ENCODE measurements around the gene APEX2. TPM values are rescaled to one million over a fixed set of nuclear protein-coding genes. Genes with fewer than 3 reads are reported as not detected.
"Not testable (repeated sequence)": the region's sequence is repeated elsewhere in the genome, so short reads cannot be mapped to it uniquely, and the experiment has no call there.

The APEX2 gene
- total RNA-seq, 1 experiment from 2014 or later, result 19.2 TPM

DNA sequence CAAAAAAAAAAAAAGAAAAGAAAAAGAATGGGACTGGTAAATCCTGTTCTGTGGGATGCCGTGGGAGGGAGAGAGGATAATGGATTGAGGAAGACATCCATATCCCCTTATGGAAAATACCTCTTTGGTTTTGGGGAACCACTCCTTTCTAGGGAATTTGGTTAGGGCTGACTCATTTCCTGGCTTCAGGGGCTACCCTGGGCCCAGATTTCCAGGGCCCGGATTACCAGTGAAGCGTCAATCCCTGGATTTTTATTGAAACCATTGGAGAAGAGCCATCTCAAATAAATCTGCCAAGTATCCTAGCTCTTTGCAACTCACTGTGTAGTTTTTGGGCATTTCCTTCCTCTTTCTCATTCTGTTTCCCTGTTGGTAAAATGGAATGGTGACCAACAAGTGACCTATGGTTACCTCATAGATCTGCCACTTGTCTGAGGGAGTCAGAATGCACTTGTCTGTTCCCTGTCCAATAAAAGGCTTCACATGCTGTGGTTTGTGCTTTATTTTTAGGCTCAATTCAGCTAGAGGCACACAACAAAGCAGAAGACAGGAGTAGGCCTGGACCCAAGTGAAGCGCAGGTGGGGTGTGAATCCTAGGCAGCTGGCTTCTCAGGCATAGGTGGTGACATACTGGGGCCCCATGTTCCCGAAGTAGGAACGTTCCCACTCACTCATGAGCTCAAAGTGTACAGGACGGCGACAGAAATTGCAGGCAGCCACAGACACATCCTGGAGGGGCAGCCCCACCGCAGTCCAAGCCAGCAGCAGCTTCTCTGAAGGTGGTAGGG, 8.6 kb downstream of the APEX2 start:
- DNase-seq (ENCODE audit: low spot score), result peak; percentile 83

- DNase-seq (ENCODE audit: low spot score), result no peak
Measured at GRCh38 chrX:55011294-55011693, 11.1 kb downstream of the APEX2 start.

DNA sequence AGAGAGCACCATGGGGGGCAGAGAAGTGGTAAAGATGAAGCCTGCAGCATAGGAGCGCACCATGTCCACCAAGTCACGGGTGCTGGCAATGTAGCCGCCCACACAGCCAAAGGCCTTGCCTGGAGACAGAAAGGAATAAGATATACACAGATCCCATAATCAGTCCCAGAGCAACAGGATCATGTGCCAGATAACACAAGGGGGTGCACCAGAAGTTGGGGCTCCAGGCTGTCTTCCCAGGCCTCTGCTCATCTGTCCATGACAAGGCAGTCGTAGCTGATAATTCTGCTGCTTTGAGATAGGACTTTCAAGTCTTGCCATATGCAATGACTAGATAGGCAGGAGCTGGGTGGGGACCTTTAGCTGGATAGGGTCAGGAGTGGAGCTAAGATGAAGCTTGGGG, 14.7 kb downstream of the APEX2 start:
- DNase-seq (ENCODE audit: low spot score), result no peak

DNA sequence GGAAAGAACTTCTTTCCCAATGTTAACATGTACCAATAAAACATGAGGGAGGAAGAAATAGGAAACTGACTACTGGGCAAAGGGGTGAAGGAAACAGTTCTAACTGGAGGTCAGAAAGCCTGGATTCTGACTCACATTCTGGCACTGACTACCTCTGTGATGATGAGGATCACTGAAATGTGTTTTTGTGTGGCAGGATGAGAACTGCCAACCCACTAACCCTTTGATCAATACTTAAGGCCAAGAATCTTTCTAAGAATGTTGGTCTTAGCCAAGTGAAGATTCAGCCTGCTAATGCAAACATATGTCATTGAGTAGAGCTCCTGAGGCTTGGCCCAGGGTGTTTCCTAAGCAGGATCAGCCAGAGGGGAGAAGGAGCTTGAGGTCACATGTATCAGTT, 26.0 kb downstream of the APEX2 start:
- no peak for DNase-seq (ENCODE audit: low spot score)

GRCh38 chrX:55026840-55027239, 26.7 kb downstream of the APEX2 start:
- no peak for DNase-seq (ENCODE audit: low spot score)

GRCh38 chrX:55028040-55028439, 27.9 kb downstream of the APEX2 start:
- no peak for DNase-seq (ENCODE audit: low spot score)

GRCh38 chrX:55028611-55029010, 28.4 kb downstream of the APEX2 start:
- DNase-seq (ENCODE audit: low spot score), result no peak

- DNase-seq (ENCODE audit: low spot score), result no peak
Measured at GRCh38 chrX:55029291-55029690, 29.1 kb downstream of the APEX2 start.

DNA sequence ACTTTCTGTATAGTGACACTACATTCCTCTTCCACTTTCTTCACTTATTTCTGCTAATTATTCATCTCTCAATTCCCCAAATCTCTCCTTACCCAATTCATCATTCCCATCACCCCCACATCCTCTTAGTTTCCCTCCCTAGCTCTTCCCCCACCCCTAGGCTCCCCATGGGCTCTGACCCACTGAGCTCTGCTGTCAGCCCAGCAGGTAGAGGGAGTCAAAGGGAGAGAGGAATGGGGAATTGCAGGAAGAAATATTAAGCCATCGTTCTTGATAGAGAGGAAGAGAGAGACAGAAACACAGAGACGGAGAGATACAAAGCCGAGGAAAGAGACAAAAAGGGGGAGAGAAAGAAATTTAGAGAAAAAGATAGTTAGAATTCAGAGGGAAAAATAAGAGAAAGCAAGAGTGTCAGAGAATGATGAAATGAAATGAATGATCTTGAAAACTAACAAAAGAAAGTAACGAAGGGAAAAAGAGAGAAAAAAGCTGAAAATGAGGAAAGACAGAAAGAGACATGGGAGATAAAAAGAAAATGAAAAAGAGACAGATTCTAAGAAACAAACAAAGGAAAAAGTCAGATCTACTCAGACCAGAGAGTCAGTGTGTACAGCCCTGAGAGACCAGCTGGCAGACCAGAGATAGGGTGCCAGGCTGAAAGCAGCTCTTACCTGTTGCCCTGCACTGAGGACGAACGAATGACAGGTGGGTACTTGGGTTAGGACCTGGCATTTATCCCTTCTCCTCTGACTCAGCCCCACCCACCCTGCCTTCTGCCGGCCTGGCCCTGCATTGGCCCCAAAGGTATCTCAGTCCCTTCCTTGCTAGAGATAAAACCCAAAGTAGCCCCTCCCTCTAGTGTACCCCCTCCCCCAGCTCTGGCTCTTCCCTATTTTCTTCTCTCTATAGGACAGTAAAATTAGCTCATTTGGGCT, 30.4 kb downstream of the APEX2 start, which contains the start of gene ALAS2:
ALAS2 (minus strand) TSS at position 707 of the 935 bp plus-strand sequence. CDS start 4,977 bp downstream, outside the sequence.
- DNase-seq (ENCODE audit: low spot score), result no peak

DNA sequence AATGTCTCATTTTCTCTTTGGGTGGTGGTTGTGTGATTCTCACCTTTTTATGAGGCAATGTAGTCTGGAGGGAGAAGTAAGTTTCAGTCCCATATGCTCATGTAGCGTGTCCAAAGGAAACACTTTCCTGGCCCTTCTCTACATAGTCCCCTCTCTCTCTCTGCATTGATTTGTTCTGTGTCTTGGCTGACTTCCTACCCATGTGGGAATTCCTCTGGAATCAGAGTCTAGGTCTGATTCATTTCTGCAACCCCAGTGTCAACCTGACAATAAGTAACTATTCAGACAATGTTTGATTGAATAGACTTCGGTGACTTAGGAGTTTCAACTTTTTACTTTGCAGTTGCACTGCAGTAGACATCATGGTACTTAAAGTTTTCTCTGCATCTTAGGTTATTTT, 33.3 kb downstream of the APEX2 start:
- no peak for DNase-seq (ENCODE audit: low spot score)

DNA sequence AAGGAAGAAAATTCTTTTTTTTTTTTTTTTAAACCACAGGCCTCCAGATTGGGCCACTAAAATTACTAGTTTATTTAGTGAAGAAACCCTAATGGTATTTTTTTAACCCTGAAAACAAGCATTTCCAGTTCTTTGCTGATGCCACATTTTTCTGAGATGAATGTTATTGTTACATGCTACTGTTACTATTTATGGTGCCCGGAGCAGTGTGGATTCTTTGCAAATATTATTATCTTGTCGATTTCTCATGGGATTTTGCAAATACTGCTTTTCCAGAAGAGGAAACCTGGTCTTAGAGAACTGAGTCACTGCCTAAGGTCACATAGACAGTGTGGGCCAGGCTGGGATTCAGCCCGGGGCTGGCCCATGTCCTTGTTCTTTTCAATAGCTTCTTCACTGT, 39.3 kb downstream of the APEX2 start:
- no peak for DNase-seq (ENCODE audit: low spot score)

DNA sequence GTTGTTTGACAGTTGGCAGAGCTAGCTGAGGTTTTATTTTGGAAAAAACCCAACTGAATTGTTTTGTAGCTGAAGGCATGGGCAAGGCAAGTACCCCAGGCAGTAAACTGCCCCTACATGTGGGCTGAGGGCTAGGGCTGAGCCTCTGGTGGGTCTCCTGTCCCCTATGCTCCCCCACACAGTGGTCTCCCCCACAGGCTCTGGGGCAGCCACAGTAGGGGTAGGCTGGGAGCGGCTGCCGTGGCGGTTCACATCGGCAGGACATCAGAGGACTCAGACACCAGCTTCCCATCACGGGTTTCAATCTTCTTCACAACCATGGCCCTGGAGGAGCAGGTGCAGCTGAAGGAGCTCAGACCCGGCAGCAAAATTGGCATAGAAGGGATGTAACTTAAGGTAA, 41.4 kb downstream of the APEX2 start:
- DNase-seq (ENCODE audit: low spot score), result no peak

GRCh38 chrX:55050599-55050998, 50.4 kb downstream of the APEX2 start:
- DNase-seq (ENCODE audit: low spot score), result not testable (repeated sequence)

GRCh38 chrX:55056820-55057674, 56.9 kb downstream of the APEX2 start:
- peak; percentile 11 for DNase-seq (ENCODE audit: low spot score)

- peak; percentile 30 for DNase-seq (ENCODE audit: low spot score)
Measured at GRCh38 chrX:55057675-55058249, 57.6 kb downstream of the APEX2 start.

Other genes with a start within 250 kb of the APEX2 start
- not detected in 2 replicates for gene ITIH6, start 202.1 kb upstream of the APEX2 start, total RNA-seq (2014; rRNA removed; shearing (Covaris generic))
- gene MAGED2, start 192.6 kb upstream of the APEX2 start, total RNA-seq (2014; rRNA removed; shearing (Covaris generic)), result 130 and 139 TPM in 2 replicates
- gene TRO, start 79.5 kb upstream of the APEX2 start, total RNA-seq (2014; rRNA removed; shearing (Covaris generic)), result 3.3 and 6.3 TPM in 2 replicates
- gene PFKFB1, start 6.2 kb upstream of the APEX2 start, total RNA-seq (2014; rRNA removed; shearing (Covaris generic)), result not detected in 2 replicates
- gene ALAS2, start 30.6 kb downstream of the APEX2 start, total RNA-seq (2014; rRNA removed; shearing (Covaris generic)), result not detected in 2 replicates
- gene PAGE2B, start 74.7 kb downstream of the APEX2 start, total RNA-seq (2014; rRNA removed; shearing (Covaris generic)), result not detected in 2 replicates
- not detected in 2 replicates for gene PAGE2, start 88.7 kb downstream of the APEX2 start, total RNA-seq (2014; rRNA removed; shearing (Covaris generic))
- gene PAGE5, start 220.0 kb downstream of the APEX2 start, total RNA-seq (2014; rRNA removed; shearing (Covaris generic)), result 3.0 and 8.1 TPM in 2 replicates